ENCODE data around the gene NAP1L1. TPM values are rescaled to one million over a fixed set of nuclear protein-coding genes. Genes with fewer than 3 reads are reported as not detected.

Gene NAP1L1
- total and polyA plus RNA-seq, 2 experiments from 2014 or later, result 658 to 996 TPM

GRCh38 chr12:76101739-76102385 is 17.4 kb upstream of the NAP1L1 start:
- TF ChIP-seq EZH2 (IDR thresholded peaks at IDR 0.05; ENCODE audit: low read depth, unreplicated experiment) (no peak), ZNF114 (CRISPR knock-in tag; IDR thresholded peaks at IDR 0.05) (0 out of 2 replicates have a peak, but pooled peaks have one; percentile 34), EZH2phosphoT487 (IDR thresholded peaks at IDR 0.05; ENCODE audit: unreplicated experiment) (no peak), STAT1 (IDR thresholded peaks at IDR 0.05; ENCODE audit: unreplicated experiment) (no peak), POLR2AphosphoS5 (IDR thresholded peaks at IDR 0.05; ENCODE audit: low read depth) (no peak), JUNB (IDR thresholded peaks at IDR 0.05; ENCODE audit: unreplicated experiment) (no peak), ETS1 (IDR thresholded peaks at IDR 0.05) (no peak), ZNF331 (CRISPR knock-in tag; IDR thresholded peaks at IDR 0.05; ENCODE audit: low read depth) (no peak), NANOG (IDR thresholded peaks at IDR 0.05; ENCODE audit: borderline replicate concordance) (no peak)
- TF ChIP-seq, protein P1, sequence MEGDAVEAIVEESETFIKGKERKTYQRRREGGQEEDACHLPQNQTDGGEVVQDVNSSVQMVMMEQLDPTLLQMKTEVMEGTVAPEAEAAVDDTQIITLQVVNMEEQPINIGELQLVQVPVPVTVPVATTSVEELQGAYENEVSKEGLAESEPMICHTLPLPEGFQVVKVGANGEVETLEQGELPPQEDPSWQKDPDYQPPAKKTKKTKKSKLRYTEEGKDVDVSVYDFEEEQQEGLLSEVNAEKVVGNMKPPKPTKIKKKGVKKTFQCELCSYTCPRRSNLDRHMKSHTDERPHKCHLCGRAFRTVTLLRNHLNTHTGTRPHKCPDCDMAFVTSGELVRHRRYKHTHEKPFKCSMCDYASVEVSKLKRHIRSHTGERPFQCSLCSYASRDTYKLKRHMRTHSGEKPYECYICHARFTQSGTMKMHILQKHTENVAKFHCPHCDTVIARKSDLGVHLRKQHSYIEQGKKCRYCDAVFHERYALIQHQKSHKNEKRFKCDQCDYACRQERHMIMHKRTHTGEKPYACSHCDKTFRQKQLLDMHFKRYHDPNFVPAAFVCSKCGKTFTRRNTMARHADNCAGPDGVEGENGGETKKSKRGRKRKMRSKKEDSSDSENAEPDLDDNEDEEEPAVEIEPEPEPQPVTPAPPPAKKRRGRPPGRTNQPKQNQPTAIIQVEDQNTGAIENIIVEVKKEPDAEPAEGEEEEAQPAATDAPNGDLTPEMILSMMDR (conservative IDR thresholded peaks at IDR 0.05; ENCODE audit: low read depth in 2 of 2), result no peak
- TF ChIP-seq, protein P2, sequence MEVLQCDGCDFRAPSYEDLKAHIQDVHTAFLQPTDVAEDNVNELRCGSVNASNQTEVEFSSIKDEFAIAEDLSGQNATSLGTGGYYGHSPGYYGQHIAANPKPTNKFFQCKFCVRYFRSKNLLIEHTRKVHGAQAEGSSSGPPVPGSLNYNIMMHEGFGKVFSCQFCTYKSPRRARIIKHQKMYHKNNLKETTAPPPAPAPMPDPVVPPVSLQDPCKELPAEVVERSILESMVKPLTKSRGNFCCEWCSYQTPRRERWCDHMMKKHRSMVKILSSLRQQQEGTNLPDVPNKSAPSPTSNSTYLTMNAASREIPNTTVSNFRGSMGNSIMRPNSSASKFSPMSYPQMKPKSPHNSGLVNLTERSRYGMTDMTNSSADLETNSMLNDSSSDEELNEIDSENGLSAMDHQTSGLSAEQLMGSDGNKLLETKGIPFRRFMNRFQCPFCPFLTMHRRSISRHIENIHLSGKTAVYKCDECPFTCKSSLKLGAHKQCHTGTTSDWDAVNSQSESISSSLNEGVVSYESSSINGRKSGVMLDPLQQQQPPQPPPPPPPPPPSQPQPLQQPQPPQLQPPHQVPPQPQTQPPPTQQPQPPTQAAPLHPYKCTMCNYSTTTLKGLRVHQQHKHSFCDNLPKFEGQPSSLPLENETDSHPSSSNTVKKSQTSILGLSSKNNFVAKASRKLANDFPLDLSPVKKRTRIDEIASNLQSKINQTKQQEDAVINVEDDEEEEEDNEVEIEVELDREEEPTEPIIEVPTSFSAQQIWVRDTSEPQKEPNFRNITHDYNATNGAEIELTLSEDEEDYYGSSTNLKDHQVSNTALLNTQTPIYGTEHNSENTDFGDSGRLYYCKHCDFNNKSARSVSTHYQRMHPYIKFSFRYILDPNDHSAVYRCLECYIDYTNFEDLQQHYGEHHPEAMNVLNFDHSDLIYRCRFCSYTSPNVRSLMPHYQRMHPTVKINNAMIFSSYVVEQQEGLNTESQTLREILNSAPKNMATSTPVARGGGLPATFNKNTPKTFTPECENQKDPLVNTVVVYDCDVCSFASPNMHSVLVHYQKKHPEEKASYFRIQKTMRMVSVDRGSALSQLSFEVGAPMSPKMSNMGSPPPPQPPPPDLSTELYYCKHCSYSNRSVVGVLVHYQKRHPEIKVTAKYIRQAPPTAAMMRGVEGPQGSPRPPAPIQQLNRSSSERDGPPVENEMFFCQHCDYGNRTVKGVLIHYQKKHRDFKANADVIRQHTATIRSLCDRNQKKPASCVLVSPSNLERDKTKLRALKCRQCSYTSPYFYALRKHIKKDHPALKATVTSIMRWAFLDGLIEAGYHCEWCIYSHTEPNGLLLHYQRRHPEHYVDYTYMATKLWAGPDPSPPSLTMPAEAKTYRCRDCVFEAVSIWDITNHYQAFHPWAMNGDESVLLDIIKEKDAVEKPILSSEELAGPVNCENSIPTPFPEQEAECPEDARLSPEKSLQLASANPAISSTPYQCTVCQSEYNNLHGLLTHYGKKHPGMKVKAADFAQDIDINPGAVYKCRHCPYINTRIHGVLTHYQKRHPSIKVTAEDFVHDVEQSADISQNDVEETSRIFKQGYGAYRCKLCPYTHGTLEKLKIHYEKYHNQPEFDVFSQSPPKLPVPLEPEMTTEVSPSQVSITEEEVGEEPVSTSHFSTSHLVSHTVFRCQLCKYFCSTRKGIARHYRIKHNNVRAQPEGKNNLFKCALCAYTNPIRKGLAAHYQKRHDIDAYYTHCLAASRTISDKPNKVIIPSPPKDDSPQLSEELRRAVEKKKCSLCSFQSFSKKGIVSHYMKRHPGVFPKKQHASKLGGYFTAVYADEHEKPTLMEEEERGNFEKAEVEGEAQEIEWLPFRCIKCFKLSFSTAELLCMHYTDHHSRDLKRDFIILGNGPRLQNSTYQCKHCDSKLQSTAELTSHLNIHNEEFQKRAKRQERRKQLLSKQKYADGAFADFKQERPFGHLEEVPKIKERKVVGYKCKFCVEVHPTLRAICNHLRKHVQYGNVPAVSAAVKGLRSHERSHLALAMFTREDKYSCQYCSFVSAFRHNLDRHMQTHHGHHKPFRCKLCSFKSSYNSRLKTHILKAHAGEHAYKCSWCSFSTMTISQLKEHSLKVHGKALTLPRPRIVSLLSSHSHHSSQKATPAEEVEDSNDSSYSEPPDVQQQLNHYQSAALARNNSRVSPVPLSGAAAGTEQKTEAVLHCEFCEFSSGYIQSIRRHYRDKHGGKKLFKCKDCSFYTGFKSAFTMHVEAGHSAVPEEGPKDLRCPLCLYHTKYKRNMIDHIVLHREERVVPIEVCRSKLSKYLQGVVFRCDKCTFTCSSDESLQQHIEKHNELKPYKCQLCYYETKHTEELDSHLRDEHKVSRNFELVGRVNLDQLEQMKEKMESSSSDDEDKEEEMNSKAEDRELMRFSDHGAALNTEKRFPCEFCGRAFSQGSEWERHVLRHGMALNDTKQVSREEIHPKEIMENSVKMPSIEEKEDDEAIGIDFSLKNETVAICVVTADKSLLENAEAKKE (CRISPR knock-in tag; IDR thresholded peaks at IDR 0.05), result peak; percentile 97
- no peaks in the 10 kb centered on the region for H3K79me2 ChIP-seq (replicated peaks; ENCODE audit: insufficient read depth)
- no peaks in the 10 kb centered on the region for H3K27me3 ChIP-seq (ENCODE audit: insufficient read depth)
- DNase-seq (ENCODE audit: low spot score) (peak; percentile 54), ATAC-seq (peak; percentile 89)
- H3F3A ChIP-seq (replicated peaks; ENCODE audit: low read depth), result no peaks in the 10 kb centered on the region
- no peak overlapping the region for H3K4me3 ChIP-seq
- H3K9me2 ChIP-seq (ENCODE audit: insufficient read depth), result no peaks in the 10 kb centered on the region
- H4K20me1 ChIP-seq (replicated peaks; ENCODE audit: insufficient read depth), result no peaks in the 10 kb centered on the region
- Mint-ChIP-seq H3K9me3 (no peaks in the 10 kb centered on the region), H3K36me3 (ENCODE audit: low read depth) (no peaks in the 10 kb centered on the region), H3K4me1 (peaks cover 16% of the 10 kb centered on the region), H3K4me3 (no peak overlapping the region), H3K27ac (peak overlapping the region; percentile 36; the same call in 1 of the 2 replicates), H3K27me3 (ENCODE audit: insufficient read depth, low read depth, poor library complexity) (peaks cover 4% of the 10 kb centered on the region)
- no peaks in the 10 kb centered on the region for H3K36me3 ChIP-seq (ENCODE audit: insufficient read depth)
- H3K4me2 ChIP-seq, result no peak overlapping the region
- H2AFZ ChIP-seq, result no peak overlapping the region
- no peaks in the 10 kb centered on the region for H3K4me1 ChIP-seq (ENCODE audit: insufficient read depth)
- no peak overlapping the region for H3K27ac ChIP-seq (ENCODE audit: low read depth)
